Fibroblast of lung (primary cell): ENCODE data around the gene APOD.
"Not testable (repeated sequence)": the region's sequence is repeated elsewhere in the genome, so short reads cannot be mapped to it uniquely, and the experiment has no call there.

ENCODE experiments used
- EZH2 ChIP-seq: IDR thresholded peaks from 2 replicates; pipeline ENCODE4 v1.5.1; 2012; ENCODE audit warnings: low read length, control low read depth, mild to moderate bottlenecking; ENCODE audit errors: missing control alignments
- TF ChIP-seq, protein P1 (sequence below), 2 donors: IDR thresholded peaks in 1 of 2; conservative IDR thresholded peaks in 1 of 2; 1 replicate in 1 of 2; 2 replicates in 1 of 2; pipeline ENCODE4 v1.5.1; 2011 to 2012; ENCODE audit warnings: low read length in 2 of 2, control low read depth in 1 of 2, inconsistent platforms in 1 of 2, low read depth in 1 of 2, mild to moderate bottlenecking in 1 of 2

DNA sequence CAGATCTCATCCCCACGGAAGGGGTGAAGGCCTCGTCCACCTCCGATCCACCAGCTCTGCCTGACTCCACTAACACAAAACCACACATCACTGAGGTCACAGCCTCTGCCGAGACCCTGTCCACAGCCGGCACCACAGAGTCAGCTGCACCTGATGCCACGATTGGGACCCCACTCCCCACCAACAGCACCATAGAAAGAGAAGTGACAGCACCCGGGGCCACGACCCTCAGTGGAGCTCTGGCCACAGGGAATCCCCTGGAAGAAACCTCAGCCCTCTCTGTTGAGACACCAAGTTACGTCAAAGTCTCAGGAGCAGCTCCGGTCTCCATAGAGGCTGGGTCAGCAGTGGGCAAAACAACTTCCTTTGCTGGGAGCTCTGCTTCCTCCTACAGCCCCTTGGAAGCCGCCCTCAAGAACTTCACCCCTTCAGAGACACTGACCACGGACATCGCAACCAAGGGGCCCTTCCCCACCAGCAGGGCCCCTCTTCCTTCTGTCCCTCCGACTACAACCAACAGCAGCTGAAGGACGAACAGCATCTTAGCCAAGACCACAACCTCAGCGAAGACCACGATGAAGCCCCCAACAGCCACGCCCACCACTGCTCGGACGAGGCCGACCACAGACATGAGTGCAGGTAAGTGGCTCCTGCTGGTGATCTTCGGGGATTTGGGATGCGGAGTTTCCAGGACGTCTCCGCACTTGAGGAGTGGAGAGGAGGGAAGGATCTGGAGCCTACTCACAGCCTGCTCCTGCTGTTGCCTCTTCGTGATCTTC lies 36.0 kb upstream of the APOD start:
- TF ChIP-seq, protein P1, sequence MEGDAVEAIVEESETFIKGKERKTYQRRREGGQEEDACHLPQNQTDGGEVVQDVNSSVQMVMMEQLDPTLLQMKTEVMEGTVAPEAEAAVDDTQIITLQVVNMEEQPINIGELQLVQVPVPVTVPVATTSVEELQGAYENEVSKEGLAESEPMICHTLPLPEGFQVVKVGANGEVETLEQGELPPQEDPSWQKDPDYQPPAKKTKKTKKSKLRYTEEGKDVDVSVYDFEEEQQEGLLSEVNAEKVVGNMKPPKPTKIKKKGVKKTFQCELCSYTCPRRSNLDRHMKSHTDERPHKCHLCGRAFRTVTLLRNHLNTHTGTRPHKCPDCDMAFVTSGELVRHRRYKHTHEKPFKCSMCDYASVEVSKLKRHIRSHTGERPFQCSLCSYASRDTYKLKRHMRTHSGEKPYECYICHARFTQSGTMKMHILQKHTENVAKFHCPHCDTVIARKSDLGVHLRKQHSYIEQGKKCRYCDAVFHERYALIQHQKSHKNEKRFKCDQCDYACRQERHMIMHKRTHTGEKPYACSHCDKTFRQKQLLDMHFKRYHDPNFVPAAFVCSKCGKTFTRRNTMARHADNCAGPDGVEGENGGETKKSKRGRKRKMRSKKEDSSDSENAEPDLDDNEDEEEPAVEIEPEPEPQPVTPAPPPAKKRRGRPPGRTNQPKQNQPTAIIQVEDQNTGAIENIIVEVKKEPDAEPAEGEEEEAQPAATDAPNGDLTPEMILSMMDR (conservative IDR thresholded peaks at IDR 0.05 in 1 of 2, IDR thresholded peaks at IDR 0.05 in 1 of 2; ENCODE audit: low read depth in 1 of 2, low read length in 2 of 2), result not testable (repeated sequence)
- TF ChIP-seq EZH2, result not testable (repeated sequence)
